Measurements from ENCODE around the gene B3GAT3.
"Not testable (repeated sequence)": the region's sequence is repeated elsewhere in the genome, so short reads cannot be mapped to it uniquely, and the experiment has no call there.

B3GAT3 gene

DNA sequence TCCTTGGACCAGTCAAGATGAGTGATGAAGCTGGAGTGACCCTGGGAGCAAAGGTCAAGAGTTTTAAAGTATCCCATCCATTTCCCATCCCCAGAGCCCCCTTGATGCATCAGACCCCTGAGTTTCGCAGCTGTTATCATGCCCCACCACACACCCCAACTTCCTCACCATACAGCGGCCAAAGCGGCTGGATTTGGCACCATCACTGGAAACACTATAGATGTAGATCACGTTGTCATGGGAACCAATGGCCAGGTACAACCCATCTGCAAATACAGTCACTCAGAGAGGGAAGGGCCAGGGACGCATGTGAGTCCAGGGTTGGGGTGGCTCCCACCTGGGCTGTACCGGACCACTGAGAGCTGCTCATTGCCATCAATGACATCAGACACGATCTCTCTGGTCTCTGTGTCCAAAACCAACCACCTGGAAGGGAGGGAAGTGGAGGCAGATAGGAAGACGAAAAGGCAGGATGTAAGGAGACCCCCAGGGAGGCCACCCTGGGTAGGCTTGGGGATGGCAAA is 17.9 kb downstream of the B3GAT3 start:
- no peak for DNase-seq

DNA sequence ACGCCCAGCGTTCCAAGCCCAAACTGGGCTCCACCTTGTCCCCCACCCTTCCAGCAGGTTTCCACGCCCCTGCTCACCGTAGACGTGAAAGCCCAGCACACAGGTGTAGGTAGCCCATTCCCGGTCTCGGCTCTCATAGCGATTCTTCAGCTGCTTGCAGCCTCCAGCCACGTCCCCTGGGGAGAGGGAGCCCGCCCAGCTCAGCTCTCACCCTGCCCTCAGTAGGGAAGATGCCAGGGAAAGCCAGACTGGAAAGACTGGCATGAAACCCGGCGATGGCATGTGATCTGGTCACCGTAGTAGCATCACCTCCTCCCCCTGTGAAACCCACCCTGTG is 18.7 kb downstream of the B3GAT3 start:
- DNase-seq = no peak

DNA sequence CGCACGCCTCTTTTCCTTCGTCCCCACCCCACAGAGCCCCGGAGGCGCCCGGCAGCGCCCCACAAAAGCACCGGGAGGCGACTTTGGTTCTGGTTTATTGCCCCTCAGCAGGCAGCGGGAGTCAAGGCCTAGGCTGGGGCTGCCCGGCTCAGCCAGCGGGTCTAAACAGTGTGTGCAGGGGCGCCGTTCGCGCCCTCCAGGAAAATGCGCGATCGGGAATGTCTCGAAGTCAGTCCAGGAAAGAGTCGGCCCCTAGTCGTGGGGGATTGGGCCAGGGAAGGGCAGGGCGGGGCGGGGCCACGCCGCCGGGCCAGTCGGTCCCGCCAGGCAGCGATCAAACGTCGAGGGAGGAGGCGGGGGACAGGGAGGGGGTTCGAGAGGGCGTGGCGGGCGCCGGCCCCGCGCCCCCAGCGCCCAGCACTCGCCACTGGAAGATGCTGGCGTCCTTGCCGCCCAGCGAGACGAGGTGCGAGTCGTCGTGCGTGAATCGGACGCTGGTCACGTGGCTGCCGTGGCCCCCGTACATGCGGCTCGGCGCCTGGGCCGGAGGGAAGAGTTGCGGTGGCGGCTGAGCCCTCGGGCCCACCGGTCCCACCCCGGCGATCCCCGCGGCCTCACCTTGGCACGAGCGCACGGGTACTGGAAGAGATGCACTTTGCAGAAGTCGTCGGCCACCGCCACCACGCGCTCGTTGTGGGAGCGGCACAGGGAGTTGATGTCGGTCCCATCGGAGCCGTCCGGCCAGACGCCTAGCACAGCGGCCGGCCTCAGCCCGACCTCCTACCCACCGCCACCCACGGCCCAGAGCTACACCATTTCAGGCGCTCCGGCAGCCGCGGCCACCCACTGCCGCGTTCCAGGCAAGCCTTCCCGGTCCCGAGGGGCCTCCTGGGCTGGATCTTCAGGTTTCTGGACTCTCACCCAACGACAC is 19.4 kb downstream of the B3GAT3 start:
- peak; percentile 80 for DNase-seq

DNA sequence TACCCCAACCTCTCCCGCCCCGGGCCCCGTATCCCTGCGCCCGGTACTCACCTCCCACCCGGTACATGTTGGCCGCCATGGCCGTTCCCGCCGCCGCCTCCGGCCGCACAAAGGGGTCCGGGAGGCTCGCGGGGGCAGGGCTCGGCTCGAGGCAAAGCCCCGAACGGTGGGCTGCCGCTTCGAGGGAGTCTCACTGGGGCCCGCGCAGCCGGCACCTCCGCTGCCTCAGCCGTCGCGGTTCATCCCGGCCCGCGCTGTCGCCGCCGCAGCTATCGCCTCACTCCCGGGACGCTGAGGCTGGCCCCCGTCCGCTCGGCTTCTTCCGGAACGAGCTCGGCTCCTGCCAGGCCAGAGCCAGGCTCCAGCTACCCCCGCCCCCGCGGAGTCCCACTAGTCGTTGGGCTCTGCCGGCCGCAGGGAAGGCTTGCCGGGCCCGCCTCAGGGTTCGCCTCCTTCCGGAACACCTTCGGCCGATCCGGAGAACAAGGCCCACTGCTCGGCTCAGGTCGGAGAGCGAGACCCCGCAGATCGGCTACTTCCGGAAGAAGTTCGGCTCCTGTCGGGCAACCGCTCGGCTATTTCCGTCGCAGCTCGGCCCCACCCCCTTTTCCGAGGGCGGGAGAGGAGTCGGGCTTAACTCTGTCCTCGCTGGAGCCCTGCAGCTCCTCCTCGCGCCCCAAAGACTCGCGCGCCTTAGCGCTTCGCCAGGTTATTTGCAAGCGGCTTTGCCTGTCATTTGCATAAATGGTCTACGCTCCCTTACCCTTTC is 20.2 kb downstream of the B3GAT3 start, which contains the start of gene MTA2:
Gene MTA2, minus strand, starts transcription at position 494 of the 769 bp plus-strand sequence. Its CDS starts 415 bp downstream, at position 79.
- DNase-seq = peak; percentile 99

DNA sequence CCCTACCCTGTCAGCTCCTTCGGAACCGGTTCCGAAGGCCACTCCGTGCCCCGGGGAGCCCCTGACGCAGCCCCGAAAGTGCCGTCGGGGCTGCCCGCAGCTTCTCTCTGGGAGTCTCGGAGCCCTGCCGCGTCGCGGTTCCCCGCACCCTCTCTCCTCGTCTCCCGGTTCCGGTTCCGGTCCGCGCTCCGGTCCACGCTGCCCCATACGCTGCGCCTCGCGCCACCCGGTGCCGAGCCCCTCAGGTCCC is 20.7 kb downstream of the B3GAT3 start:
- peak; percentile 35 for DNase-seq

DNA sequence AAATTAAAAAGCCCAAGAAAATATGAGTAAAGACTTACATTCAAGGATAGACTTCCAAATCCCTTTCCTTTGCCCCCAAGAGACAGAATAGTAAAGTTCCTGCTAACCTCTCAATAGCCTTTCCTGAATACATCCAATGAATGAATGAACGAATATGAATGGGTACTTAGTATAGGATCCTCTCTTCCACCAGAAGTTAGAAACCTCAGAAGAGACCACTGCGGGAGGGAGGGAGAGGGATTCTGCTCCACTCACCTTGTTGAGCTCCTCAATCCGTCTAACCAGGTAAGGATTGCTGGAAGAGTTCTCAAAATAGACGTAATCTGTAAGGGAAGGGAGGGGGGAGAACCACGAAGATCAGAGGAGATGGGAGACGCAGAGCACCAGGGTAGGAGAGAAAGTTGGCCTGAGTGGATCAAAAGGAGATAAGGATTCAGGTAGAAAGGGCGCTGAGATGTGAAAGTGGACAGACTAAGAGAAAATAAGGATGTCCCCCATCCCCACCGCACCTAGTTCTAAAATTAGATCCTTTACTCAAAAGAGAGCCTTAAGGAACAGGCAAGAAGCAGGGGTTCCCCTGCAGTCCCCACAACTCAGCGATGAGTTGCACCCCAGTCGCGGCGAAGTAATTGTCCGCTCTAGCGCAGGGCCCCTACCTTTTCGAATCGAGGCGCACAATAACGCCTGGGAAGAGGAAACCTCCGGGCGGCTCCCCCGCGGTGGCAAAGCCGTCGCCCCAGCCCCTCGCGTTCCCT is 21.2 kb downstream of the B3GAT3 start:
- no peak for DNase-seq

DNA sequence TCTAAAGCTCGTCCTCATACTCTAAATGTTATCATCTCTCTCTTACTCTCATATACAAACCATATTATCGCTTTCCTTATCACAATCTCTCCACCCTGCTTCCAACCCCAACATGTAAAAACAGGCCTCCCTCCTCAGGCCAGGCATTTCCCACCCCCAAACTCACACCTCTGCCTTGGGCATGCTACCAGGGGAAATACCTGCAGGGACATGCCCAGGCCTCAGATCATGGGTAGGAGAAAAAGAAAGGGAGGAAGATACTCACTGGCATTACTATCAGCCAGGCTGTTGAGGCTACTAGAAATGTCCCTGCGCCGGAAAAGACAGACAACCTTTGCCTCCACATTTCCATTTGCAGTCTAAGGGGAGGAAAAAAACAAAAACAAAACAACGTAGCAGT is 21.9 kb downstream of the B3GAT3 start:
- DNase-seq = no peak

DNA sequence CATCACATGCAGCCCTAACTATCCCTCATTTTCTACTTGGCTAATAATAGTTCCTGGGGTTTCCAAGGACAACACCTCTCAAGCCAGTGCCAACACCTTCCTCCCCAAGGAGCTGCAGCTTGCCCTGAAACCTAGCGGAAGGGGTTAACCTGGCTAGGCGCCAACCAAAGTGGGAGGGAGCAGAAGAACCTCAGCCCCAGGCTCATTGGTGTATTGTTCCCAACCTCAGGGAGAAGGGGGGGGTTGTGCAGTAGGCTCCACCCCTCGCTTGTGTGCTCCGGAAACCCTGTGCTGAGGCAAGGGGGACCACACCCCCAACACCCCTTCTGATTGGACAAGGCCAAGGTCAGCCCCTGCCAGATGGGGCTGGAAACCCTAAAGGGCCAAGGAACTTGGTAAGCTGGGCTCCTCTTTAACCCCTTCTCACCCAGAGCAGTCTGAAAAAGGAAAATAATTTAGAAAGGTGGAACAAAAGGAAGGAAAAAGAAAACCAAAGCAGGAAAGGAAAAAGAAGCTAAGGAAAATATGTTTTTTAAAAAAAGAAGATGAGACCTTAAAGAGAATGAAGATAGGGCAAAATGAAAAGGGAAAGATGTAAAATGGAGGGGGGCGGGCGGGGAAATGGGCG is 22.6 kb downstream of the B3GAT3 start:
- peak; percentile 95 for DNase-seq

DNA sequence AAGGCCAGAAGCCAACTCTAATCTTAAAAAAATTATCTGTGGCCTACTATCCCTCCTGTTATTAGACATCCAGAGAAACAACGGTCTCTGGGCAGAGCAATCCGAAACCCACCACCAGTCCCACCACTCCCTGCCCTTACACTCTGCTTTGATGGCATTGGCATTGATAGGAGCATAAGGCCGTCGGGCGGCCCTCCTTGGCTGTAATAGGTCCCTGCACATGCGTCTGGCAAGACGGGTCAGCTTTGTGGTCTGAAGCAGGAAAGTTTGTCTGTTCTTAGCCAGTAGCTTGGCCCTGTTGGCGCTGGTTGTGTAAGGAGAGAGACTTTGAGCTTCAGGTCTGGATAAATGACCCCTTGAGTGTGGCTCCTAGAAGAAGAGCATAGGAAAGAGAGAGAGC is 26.7 kb downstream of the B3GAT3 start:
- no peak for DNase-seq

DNA sequence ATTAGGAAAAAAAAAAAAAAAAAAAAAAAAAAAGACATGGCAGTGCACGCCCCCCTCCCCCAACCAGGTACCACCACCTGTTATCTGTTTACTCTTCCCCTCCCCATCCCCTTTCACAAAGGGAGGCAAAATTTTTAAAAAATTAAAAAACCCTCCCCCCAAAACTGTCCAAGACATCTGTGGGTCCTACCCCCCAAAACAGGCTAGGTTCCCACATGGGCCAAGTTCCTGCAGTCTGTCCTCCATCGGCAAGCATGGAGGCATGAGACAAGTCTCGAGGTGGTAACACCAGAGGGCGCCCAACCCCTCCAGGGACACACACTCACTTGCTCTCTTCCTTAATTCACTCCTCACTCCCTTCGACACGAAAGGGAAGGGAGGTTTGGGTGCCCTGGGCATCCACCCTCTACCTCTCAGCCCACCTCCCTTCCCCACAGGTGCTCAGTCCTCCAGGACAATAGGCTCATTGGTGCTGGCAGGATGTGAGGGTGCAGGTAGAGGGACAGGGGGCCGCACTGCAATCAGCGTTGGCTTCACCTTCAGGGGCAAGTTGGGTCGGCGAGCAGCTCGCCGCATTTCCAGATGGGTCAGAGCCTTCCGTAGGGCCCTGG is 28.2 kb downstream of the B3GAT3 start:
- peak; percentile 55 for DNase-seq

DNA sequence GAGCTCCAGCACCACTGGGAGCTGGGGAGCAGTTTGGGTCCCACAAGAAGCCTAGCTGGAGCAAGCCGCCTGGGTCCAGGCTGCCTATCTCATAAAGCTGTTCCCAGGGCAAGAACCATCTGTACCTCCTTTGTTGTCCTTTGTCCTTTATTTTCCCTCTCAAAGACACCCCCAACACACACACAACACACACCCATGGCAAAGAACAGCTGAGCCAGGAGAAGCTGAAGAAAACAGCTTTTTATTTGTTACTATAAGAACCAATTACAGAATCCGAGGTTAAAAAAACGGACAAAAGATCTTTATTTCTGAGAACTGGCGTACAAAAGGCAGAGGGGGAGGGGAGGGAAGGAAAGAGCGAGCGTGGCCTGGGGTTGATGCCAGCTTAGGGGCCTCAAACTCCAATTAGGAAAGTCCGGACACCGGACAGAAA is 28.8 kb downstream of the B3GAT3 start:
- no peak for DNase-seq

DNA sequence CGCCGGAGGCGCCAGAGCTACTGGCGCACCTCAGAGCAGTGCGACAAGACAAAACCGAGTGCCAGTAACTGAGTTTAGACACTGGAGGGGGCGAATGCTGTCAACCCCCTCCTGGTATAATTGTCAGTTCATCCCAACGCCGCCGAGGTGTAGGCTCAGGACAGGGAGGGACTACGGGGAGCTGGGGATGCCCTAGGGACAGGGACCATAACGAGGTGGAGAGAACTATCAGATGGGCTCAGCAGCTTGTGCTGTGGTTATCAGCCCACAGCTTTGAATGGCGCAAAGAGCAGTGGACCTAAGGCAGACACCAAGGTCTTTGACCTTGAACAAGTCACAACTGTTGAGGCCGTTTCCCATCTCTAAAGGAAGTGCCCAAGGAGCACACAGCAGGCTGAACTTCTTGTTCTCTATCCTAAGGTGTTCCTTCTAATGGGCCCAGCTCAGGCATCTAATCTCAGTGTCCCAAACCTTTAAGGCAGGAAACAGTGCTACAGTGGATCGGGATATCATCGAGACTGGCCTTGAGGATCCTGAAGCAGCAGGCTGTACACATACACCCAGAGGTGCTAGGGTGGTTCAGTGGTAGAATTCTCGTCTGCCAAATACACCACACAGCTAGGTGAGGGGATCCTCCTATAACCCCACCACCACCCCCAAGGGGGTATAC is 29.5 kb downstream of the B3GAT3 start:
- no peak for DNase-seq

GRCh38 chr11:62591448-62592145 is 30.2 kb downstream of the B3GAT3 start, which contains the start of gene TUT1:
Gene TUT1, minus strand, starts transcription at chr11:62591523. Its CDS starts 38 bp downstream, at chr11:62591485.
- peak; percentile 100 for DNase-seq

DNA sequence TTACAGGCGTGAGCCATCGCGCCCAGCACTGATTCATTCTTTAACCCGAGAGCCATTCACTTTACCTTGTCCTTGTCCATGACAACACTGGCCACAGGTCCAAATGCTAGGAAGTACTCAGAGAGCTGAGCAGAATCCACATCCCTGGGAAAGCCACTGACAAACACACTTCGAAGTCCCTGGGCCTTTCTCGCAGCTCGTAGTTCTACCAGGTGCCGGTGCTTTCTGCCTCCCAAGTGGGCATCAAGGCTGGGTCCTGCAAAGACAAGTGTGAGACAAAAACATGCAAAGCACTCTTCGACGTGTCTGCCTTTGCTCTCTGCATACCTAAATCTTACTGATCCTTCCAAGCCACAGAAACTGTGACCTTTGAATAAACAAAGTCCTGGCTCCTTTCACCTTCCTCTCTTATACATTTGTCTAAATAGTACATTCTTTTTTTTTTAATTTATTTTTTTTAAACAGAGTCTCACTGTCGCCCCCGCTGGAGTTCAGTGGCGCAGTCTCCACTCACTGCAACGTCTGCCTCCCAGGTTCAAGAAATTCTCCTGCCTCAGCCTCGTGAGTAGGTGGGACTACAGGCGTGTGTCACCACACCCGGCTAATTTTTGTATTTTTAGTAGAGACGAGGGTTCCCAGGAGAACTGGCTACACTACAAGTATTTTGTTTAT is 32.7 kb downstream of the B3GAT3 start:
- DNase-seq = peak; percentile 27

- not testable (repeated sequence) for DNase-seq
Observed at GRCh38 chr11:62585356-62585755, 36.4 kb downstream of the B3GAT3 start.

GRCh38 chr11:62581735-62582134 is 40.1 kb downstream of the B3GAT3 start:
- not testable (repeated sequence) for DNase-seq

DNA sequence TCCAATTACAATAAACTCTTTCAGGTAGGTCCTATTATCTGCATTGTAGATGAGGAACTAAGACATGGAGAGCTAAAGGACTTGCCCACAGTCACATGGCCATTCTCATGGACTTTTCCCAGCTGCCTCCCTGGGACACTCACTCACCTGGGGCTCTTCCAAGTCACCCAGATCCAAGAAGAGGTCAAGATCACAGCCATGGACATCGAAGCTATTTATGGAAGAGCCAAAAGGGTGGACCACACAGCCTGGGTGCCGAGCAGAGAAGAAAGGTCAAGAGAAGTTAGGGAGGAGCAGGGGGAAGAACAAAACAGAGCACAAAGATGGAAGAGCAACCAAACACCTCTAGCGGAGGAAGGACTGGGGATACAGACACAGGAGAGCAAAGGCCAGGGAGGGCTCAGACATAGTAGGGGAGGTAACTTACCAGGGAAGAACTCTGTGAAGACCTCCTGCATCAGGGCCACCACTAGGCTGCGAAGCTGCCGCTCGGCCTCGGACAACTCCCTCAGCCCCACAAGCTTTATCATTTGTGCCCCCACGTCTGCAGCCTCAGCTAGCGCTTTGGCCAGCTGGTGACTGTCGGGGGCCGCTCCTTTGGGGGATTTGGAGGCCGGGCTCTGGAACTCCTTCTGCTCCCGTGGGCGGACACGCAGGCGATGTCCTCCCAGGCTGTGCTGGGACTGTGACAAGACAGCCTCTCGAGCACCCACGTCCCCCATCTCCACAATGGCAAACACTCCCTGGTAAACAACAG is 40.6 kb downstream of the B3GAT3 start:
- DNase-seq = no peak

GRCh38 chr11:62579252-62579651 is 42.5 kb downstream of the B3GAT3 start:
- no peak for DNase-seq

DNA sequence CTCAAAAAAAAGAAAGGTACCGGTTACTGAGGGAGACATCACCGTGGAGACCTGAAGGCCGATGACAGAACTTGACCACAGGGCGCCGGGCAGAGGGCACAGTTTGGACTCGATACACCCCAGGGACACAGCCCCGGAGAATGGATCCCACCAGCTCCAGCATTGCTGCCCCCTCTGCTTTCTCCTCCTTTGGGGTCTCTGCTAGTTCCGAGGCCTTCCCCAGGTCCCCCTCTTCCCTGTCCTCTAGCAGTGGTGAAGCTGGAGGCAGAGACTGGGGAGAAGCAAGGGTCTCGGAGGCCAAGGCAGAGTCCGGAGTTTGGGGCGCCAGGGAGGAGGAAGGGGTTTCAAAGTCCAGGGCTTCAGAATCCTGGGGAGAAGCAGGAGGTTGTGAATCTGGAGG is 43.2 kb downstream of the B3GAT3 start:
- DNase-seq = no peak

Measured in NCI-H2171 treated with DMSO at 0.1 percent for 48 hours (cell line).